ENCODE data around the gene GMFB.

GRCh38 chr14:54425537-54426274 lies 63.1 kb downstream of the GMFB start:
- no peak for TF ChIP-seq POLR2A (IDR thresholded peaks at IDR 0.05; ENCODE audit: low read depth, low read length)
- no peak for TF ChIP-seq CTCF (IDR thresholded peaks at IDR 0.05; ENCODE audit: extremely low read depth in 1 of 2, insufficient read depth in 1 of 2, low read depth in 1 of 2, low read length in 2 of 2)
- no peak for TF ChIP-seq EZH2 (IDR thresholded peaks at IDR 0.05; ENCODE audit: borderline replicate concordance, low read depth, low read length, severe bottlenecking)
- TF ChIP-seq JUN (IDR thresholded peaks at IDR 0.05; ENCODE audit: borderline replicate concordance, insufficient read depth, insufficient read length, low read depth): no peak
